NOMO-1 treated with DMSO at 0.1 percent for 48 hours (cell line): ENCODE data around the gene ANKRD10.

ENCODE experiments used
- DNase-seq: peaks from one replicate; lab custom pipeline; 2025; ENCODE audit not compliant: unreplicated experiment; lab: John Stamatoyannopoulos, UW

ANKRD10 gene

DNA sequence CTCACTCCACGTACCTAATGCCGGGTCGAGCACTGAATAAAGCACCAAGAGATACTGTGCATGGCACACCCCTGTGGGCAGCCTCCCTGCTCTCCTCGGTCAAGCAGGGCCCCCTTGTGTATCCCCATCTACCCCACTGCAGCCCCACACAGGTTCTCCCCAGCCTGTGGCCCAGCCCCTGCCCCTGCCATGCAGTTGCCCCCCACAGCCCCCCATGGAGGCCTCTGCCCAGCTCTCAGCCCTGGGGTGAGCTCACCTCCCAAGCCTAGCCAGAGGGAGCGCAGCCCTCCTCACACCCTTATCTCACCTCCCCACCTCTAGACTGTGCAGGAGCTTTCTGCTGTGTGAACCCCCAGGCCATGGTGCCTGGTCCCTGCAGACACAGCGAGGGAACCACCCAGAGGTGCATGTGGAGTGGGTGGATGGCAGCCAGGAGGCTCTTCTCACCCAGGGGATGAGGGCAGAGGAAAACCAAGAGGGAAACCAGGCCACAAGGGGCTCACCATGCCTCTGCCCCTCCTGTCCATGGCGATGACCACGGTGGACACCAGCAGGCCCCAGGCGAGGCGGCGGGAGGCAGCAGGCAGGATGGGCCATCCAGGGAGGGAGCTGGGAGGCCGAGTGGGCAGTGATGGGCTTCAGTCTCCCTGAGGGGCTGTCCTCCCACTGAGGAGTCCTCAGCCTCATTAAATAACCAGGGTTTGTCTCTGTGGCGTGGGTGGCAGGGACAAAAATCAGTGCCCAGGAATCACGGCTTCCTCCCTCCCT lies 83.2 kb downstream of the ANKRD10 start:
- DNase-seq: no peak

DNA sequence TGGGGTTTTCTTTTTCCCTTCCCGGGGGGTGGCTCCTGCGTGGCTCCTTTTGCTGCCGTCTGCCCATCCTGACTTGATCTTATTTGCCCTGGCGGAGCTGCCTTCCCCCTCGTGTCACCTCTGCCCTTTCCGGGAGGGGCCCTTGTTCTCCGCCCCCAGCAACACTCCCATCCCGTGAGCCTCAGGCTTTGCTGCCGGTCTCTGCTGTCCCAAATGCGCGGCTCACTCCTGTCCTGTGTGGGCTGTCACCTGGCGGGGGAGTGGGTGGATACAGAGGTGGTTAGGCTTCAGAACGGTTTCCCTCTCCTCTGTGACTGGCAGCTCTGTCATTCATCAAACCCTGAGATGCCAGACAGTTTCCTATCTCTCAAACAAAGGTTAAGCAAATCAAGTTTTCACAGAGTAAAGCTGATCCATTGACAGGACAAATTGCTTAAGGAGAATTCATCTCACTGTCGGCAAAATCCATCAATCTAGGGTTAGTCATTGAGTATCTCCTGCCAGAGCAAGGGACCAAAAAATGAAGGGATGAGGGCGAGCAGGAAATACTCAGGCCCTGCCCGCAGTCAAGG lies 84.0 kb downstream of the ANKRD10 start:
- no peak for DNase-seq

- DNase-seq: no peak
Measured at GRCh38 chr13:110830331-110830730, 84.5 kb downstream of the ANKRD10 start.

GRCh38 chr13:110829486-110829885 lies 85.4 kb downstream of the ANKRD10 start:
- DNase-seq: no peak

- DNase-seq: no peak
Measured at GRCh38 chr13:110828705-110829104, 86.2 kb downstream of the ANKRD10 start.
